ENCODE results near the gene CCDC6.

GRCh38 chr10:59748834-59749233 lies 157.5 kb downstream of the CCDC6 start:
- no peak for TF ChIP-seq PBX3 (IDR thresholded peaks at IDR 0.05)
- no peak for TF ChIP-seq POLR2A (IDR thresholded peaks at IDR 0.05; ENCODE audit: low read length)
- no peak for TF ChIP-seq SMC3 (IDR thresholded peaks at IDR 0.05)
- TF ChIP-seq REST (IDR thresholded peaks at IDR 0.05), result no peak
- TF ChIP-seq RCOR1 (IDR thresholded peaks at IDR 0.05; ENCODE audit: low read depth, low read length), result no peak
- TF ChIP-seq RAD21 (conservative IDR thresholded peaks at IDR 0.05 in 1 of 2, IDR thresholded peaks at IDR 0.05 in 1 of 2), result no peak
- TF ChIP-seq CTCF (IDR thresholded peaks at IDR 0.05), result no peak
- TF ChIP-seq USF2 (IDR thresholded peaks at IDR 0.05), result no peak
- TF ChIP-seq MAX (IDR thresholded peaks at IDR 0.05), result no peak

Data from A549 (cell line).